GM18505 (cell line): ENCODE measurements around the gene ABCC6.
"Not testable (repeated sequence)": the region's sequence is repeated elsewhere in the genome, so short reads cannot be mapped to it uniquely, and the experiment has no call there.

Source experiments
- ATAC-seq: cut with Tn5 transposase; IDR thresholded peaks from one replicate; pipeline ENCODE4 v1.9.1; 2021; ENCODE audit not compliant: unreplicated experiment

Gene ABCC6

DNA sequence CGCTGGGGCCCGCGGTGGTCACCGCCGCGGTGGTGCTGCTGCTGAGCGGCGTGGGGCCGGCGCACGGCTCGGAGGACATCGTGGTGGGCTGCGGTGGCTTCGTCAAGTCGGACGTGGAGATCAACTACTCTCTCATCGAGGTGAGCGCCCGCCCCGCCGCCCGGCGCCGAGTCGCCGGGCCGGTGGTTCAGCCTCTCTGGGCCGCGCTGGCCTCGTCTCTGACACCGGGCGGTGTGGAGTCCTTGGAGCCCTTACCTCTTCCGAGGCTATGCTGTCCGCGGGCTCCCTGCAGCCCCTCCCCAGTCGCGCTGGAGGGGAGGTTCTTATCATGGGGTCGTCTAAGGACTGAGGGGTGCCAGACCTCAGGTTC, 9.4 kb upstream of the ABCC6 start:
- peak; percentile 41 for ATAC-seq

DNA sequence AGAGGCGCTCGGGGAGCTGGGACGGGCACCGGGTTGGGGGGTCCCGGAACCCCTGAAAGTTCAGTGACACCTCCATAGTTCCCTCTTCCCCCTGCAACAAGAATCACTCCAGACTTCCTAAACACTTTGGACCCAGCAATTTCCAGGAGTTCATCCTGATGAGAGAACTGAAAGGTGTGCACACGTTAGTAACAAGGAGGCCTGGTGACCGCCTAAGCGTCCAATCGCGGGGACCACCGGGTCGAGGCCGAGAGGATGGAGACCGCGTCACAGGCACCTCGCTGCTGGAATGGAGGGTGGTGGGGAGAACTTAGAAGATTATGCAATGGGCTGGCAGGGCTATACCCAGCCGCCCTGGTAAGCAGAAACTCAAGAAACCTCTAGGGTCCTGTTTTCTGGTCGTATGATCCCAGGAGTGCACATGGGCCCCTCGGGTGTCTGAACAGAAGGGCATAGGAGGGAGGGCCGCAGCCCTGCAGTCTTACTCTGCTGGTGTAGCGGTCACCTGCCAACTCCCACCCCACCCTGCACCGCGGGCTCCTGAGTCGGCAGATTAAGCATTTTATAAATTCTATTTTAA, 458 bp upstream of the ABCC6 start:
- ATAC-seq = not testable (repeated sequence)

DNA sequence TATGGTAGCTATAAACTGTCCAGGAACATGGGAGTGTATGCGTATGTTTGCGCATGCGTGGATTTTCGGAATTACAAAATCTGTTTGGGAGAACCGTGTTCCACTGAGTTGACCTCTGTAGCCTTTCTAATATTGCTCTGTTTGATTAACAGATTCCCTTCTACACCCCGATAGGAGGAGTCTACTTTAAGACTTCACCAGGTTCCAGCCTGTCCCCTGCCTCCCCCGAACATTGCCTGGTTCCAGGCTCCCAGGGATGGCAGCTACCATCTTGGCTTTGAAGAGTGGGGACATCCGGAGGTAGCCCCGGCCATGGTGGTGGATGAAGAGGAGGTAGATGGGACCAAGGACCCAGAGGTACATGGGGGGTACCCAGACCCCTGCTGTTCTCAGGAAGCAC, 1.9 kb downstream of the ABCC6 start:
- ATAC-seq = not testable (repeated sequence)

DNA sequence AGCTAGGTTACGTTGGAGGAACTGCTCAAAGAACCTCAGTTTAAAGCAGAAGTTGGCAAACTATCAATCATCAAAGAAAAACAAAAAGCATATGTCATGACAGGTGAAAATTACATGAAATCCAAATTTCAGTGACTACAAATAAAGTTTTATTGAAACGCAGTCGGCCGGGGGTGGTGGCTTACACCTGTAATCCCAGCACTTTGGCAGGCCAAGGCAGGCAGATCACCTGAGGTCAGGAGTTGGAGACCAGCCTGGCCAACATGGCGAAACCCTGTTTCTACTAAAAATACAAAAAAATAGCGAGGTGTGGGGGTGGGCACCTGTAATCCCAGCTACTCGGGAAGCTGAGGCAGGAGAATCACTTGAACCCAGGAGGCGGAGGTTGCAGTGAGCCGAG, 2.8 kb downstream of the ABCC6 start:
- not testable (repeated sequence) for ATAC-seq

DNA sequence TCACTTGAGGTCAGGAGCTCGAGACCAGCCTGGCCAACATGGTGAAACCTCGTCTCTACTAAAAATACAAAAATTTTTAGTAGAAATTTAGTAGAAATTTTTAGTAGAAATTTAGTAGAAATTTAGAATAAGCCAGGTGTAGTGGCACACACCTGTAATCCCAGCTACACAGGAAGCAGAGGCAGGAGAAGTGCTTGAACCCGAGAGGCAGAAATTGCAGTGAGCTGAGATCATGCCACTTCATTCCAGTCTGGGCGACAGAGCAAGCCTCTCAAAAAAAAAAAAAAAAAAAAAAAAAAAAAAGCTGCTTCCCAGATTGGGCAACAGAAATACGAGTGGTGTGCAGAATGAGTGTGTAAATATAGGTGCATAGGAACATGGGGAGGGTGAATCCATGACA, 4.5 kb downstream of the ABCC6 start:
- not testable (repeated sequence) for ATAC-seq

DNA sequence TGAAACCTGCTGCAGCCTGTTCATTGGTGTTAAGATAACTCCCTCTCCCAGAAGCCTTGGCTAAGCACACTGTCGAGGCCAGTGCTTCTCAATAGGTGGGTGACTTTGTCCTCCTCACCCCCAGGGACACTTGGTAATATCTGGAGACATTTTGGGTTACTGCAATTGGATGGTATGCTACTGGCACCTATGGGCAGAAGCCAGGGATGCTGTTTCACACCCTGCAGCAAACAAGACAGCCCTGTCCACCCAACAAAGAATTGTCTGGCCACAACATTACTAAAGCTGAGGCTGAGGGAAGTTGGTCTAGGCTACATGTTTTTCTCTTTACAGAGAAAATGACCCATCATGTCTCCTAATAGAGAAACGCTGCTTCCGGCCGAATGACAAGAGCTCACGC, 4.9 kb downstream of the ABCC6 start:
- not testable (repeated sequence) for ATAC-seq

DNA sequence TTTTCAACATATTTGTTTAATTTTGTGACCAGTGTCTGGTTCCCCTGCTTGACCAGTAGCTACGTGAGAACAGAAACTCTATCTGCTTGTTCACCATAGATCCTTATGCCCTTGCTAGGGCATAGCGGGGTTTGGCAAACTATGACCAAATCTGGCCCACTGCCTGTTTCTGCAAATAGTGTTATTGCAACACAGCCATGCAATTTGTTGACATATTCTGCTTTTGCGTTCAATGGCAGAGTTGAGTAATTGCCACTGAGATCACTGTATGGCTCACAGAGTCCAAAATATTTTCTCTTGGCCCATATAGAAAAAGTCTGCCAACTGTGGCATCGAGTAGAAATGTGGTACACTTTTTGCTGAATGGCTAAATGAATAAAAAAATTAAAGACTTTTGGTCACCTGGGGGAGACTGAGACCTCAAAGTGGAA, 9.4 kb downstream of the ABCC6 start:
- not testable (repeated sequence) for ATAC-seq

DNA sequence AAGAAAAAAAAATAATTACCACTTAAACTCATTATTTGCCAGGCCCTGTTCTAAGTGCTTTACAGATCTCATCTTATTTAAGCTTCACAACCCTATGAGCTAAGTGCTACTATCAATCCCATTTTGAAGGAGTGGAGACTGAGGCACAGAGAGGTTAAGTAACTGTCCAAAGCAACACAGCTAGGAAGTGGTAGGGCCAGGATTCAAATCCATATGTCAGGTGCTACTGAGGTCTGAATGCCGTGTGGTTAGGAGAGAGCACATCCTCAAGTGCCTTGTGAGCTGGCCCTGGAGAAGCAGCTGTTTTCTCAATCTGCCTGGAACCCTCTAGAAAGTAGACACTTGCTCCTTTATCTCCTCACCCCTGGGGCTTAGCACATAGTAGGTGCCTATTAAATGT, 11.9 kb downstream of the ABCC6 start:
- ATAC-seq = not testable (repeated sequence)

DNA sequence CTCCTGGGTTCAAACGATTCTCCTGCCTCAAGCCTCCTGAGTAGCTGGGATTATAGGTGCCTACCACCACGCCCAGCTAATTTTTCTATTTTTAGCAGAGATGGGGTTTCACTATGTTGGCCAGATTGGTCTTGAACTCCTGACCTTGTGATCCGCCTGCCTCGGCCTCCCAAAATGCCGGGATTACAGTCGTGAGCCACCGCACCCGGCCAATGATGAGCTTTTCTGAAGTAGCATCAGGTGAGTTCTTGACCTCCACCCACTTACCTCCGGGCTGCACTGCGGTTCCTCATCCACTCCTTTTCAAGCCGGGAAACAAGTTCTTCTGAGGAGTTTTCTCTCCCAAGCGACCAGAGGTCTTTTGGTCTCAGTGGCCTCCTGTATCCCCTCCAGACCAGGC, 14.8 kb downstream of the ABCC6 start:
- ATAC-seq = not testable (repeated sequence)

DNA sequence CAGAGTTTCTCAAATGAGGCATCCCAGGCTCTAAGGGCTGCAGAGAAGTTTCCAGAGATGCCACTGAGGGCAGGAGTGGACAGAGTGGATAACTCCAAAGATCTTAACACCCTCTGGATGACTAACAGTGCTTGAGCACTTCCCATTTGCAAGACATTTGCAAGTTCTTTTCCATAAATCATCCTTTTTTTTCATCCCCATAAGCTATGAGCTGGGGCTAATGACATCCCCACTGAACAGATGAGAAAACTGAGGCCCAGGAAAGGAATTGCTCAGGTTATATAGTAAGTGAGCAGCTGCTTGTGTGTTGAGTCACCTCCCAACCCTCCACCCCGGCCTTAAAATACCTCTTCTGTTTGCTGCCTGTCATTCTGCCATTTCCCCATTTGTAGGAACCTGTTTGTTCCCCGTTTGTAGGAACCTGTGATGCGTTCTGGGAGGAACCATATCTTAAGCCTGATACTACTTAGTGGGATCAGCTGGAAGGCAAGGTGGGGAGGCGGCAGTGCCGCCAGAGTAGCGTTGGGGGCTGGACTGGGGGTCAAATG, 15.4 kb downstream of the ABCC6 start:
- not testable (repeated sequence) for ATAC-seq

DNA sequence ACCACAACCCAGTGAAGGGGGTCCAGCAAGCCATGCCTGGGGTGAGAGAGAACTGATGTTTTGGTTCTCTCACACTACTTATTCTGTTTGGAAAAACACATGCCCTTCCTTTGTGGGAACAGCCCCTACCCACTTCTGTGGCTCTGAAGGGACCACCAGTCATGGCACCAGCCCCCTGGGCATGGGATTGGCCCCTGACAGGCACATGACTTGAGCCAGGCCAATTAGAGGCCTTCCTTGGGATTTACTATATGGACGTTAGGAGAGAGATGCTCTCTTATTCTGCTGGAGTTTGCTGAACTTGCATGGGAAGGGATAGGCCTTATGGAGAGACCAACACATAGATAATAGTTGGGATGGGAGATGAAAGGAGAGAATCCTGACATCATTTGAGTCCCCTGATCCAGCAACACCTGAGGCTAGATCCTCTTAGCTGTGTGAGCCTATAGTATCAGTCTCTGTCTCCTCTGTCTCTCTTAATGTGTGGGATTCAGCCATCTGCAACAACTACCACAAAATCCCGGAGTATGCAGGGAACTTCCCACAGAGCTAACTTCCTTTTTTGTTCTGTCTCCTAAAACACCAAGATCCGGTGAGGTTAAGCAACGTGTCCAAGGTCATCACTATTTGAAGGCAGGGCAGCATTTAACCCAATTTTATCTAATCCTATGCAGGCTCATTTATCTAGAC, 16.1 kb downstream of the ABCC6 start:
- not testable (repeated sequence) for ATAC-seq

DNA sequence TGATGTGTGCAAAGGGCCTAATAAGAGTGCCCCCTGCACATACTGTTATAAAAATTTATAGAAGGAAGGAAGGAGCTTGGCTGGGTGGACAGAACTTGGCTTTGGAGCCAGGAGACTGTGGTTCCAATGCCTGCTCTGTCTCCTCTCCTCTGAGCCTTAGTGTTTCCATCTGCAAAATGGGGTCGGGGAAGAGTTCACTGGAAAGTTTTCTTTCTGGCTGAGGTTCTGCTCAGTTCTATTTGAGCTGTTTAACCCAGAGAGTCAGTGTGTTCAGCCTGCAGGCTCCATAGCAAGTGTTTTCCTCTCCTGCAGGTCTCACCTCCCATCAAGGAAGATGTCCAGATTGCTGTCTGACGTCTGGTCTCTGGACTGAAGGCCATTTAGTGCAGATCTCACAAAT, 17.4 kb downstream of the ABCC6 start:
- ATAC-seq = not testable (repeated sequence)

DNA sequence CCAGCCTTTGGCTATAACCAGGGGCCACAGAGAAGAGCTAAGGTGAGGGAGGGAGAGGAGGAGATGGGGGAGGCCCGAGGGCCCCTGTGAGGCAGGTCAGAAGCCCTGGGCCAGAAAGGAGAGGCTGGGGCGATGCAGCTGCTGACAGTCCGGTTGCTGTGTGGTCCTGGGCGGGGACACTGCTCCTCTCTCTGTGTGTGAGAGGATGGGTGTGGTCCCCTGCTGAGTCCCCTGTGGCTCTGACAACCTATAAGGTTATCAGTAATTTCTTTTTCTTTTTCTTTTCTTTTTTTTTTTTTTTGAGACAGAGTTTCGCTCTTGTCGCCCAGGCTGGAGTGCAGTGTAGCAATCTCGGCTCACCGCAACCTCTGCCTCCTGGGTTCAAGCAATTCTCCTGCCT, 18.7 kb downstream of the ABCC6 start:
- not testable (repeated sequence) for ATAC-seq

DNA sequence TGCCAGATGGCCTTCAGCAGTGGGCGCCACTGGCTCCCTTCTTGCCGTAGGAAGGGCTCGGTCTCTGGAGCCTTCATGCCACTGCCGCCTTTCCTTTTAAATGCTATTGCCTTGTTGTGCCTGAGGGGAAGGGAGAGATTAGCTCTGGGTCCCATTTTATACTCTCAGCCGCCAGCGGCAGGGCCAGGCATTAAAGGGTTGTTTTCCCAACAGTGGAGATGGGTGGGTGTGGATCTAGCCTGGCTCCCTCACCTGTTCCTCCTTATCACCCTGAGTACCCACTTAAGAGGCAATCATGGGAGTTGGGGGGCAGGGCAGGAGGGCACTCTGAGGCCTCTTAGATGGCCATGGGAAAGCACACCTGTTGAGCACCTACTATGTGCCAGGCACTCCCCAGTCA, 19.8 kb downstream of the ABCC6 start:
- ATAC-seq = not testable (repeated sequence)

DNA sequence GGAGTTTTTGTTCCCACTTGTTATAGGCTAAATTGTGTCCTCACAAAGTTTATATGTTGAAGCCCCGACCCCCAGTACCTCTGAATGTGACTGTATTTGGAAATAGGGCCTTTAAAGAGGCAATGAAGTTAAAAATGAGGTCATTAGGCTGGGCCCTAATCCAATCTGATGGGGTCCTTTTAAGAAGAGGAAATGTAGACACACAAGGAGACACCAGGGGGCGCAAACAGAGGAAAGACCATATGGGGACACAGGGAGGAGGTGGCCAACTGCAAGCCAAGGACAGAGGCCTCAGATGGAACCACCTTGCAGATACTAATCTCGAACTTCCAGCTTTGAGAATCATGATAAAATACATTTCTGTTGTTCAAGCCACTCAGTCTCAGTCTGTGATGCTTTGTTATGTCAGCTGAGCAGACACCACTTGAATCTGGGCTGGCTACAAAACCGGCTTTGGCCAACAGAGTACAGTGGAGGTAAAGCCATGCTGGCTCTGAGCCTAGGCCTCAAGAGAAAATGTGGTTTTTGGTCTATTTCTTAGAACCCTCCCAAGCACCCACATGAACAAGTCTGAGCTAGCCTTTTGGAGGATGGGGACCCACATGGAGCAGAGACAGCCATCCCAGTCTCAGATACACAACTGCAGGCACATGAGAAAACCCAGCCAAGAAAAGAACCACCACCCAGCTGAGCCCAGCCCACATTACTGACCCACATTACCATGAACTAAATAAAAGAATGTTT, 20.7 kb downstream of the ABCC6 start:
- ATAC-seq = not testable (repeated sequence)

DNA sequence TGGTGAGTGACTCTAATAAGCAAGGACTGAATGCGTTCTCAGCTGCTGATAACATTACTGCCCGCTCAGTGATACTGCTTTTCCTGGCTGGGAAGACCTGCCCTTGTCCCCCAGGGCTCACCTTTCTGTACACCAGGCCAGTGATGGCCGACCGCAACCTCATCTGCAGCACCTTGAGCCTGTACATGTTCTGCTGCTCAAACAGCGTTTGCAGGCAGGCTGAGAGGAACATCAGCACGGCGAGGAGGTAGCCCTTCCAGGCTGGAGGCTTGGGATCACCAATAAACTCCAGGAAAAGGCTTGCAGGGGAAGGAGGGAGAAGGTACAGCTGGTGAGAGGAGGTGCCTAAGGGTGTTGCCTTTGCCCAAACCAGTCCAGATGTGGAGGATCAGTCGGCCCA, 21.4 kb downstream of the ABCC6 start:
- not testable (repeated sequence) for ATAC-seq

DNA sequence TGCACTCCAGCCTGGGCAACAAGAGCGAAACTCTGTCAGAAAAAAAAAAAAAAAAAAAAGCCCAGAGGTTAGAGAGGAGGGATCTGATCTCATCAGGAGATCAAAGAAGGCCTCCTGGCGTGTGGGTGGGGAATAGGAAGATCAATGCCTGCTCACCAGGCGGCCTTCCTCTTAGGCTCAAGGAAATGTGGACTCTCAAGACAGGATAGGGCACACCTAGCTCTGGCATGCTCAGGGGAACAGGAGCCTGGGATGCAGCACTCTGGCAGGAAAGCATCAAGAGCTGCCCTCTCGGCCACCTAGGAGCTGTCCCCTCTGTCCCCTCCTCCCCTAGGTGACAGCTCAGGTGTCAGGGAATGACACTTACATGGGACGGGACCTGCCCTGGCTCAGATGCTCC, 22.9 kb downstream of the ABCC6 start:
- ATAC-seq = not testable (repeated sequence)

DNA sequence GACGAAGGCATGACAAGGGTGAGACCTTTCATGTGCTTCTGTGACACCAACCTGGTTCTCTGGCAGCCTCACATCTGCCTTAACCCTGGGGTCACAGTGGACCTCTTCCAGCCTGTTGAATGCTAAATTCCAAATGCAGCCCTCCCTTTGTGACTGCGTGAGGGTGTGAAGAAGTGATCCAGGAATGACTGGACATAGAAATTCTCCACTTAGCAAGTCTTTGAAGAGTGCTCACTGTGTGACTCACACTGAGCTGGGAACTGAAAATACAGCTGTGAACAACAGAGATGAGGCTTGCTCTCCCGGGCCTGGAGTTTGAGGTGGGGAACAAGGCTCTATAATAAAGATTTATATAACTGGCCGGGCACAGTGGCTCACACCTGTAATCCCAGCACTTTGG, 23.9 kb downstream of the ABCC6 start:
- ATAC-seq = not testable (repeated sequence)
